ENCODE data around the gene SLC25A19.

GRCh38 chr17:75242461-75243042, 46.7 kb downstream of the SLC25A19 start:
- TF ChIP-seq, protein P1, sequence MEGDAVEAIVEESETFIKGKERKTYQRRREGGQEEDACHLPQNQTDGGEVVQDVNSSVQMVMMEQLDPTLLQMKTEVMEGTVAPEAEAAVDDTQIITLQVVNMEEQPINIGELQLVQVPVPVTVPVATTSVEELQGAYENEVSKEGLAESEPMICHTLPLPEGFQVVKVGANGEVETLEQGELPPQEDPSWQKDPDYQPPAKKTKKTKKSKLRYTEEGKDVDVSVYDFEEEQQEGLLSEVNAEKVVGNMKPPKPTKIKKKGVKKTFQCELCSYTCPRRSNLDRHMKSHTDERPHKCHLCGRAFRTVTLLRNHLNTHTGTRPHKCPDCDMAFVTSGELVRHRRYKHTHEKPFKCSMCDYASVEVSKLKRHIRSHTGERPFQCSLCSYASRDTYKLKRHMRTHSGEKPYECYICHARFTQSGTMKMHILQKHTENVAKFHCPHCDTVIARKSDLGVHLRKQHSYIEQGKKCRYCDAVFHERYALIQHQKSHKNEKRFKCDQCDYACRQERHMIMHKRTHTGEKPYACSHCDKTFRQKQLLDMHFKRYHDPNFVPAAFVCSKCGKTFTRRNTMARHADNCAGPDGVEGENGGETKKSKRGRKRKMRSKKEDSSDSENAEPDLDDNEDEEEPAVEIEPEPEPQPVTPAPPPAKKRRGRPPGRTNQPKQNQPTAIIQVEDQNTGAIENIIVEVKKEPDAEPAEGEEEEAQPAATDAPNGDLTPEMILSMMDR (conservative IDR thresholded peaks at IDR 0.05; ENCODE audit: low read length) = no peak; the same call in 1 of the 2 replicates
- no peak for TF ChIP-seq EZH2phosphoT487 (IDR thresholded peaks at IDR 0.05; ENCODE audit: borderline replicate concordance, low read depth, low read length)
